Smooth muscle cell of the brain vasculature (primary cell): ENCODE data around the gene NCKAP5.

Experiments
- DNase-seq: peaks from one replicate; pipeline ENCODE4 v3.0.0-alpha.2; 2012; ENCODE audit warnings: low read depth, low spot score

NCKAP5 gene

DNA sequence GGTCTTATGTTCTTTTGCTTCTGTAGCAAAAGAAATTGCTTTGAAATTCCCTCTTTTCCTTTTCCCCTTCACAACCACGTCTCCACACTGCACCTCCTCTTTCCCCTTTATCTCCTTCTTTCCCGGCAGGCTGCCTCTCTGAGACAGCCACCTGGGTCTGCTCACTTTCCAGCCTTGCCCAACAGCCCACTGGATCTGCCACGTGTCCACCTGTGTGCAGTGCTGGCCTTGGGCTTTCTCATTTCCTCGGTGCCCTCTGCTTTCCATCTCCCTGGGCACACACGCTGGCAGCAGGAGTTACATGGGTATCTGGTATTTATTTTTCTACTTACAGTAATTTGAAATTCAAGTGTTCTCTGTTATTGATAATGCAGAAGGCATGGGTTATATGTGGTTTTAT lies 684.8 kb downstream of the NCKAP5 start:
- DNase-seq, result no peak

DNA sequence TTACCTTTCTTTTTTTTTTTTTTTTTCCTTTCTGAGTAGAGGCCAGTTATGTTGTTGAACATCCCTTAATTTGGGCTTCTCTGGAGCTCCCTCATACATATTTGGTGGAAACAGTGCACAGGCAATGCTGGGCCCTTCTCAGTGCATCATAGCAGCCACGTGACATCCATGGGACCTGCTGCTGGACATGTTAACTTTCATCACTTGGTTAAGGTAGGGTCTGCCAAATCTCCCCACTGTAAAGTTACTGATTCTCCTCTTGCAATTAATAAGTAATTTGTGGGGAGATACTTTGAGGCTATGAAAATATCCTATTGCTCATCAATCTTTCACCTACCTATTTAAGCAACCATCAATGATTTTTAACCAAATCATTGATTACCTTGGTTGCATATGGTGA lies 686.7 kb downstream of the NCKAP5 start:
- no peak for DNase-seq

DNA sequence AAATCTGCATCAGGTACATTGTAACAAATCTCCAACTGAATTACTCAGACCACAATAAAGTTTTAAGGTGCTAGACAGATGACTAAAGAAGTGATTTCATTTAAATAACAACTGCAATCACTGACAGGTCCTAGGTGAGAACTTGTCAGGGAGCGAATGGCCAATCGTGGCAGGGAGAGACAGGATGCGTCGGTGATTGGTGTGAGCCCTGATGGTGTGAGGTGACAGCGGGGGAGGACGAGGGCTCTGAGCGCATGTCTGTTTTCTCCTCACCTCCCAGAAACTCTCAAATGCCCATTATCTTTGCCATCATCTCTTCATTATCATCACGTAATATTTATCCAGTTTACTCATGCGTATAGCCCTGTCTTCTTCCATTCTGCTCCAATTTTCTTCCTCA lies 690.3 kb downstream of the NCKAP5 start:
- no peak for DNase-seq

DNA sequence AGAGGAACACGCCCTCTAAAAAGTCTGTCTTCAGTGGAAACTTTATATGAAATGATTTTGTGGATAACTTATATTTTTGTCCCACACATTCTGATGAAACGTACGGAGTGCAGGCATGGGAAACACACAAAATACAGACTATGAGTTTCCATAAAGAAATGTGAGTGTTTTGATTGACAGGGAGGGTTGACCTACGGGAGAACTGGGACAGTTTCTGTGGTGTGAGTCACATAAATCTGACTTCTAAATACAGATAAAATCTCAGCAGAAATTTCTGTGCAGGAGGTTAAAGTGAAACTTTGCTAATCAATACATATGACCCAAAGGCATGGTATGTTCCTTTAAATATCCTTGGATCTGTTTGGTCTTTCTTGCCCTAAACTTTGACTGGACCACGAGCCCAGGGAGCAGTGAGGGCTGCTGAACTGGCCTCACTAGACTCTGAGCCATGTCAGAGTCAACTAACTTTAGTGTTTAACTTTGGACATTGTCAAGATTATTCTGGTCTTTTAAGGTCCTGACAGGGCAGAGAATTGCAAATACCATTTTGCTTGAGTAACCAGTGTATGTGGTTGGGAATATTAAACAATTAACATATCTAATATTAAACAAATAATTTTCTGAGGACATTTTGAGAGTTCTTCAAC lies 691.4 kb downstream of the NCKAP5 start:
- no peak for DNase-seq

DNA sequence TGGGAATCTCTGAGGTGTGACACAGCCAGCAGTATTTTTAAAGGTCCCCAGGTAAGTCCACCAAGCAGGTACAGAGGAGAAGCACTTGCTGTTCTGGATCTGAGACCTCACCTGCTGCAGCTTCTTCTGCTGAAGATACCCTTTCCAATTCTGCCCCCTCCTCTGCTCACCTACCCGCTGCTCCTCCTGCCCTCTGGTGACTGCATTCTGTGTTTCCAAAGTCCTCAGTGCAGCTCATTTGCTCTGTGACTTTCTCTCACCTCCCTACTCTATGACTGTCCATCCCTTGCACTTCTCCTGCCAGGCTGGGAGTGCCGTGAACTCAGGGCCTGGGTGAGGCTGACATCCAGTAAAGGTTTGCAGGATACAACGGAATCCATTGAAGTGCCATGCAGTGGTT lies 693.1 kb downstream of the NCKAP5 start:
- no peak for DNase-seq

DNA sequence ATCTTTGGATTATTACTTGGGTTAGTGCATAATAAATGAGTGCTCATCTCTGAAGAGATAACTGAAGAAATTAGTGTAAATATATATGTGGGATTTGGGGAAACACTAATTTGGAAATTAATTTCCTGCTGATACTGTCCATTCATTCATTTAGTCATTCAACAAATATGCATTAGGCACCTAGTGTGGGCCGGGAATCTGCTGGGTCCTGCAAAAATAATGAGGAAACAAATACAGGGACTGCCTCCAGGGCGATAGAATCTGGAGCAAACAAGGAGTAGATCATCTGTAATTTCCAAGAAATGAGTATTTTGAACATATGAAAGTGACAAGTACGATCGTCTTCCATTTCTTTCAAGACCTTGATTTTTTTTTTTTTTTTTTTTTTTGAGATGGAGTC lies 694.5 kb downstream of the NCKAP5 start:
- no peak for DNase-seq

DNA sequence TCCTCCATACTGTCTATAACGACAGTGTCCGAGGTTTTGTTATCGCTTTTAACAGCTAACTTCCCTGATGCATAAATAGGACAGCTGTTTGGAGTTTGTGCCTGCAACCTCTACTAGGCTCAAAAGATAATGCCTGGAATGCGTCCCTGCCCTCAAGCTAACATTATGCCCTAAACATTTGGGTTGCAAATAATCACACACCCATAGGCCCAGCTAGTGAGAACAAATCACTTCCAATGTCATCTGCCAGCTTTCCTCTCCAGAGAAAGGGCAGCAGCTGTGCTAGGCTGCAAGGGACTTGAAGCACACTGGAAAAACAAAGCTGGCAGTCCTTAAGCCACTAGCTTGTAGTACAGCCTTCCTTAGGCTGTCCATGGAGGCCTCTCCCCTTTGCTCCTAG lies 696.4 kb downstream of the NCKAP5 start:
- DNase-seq, result no peak

DNA sequence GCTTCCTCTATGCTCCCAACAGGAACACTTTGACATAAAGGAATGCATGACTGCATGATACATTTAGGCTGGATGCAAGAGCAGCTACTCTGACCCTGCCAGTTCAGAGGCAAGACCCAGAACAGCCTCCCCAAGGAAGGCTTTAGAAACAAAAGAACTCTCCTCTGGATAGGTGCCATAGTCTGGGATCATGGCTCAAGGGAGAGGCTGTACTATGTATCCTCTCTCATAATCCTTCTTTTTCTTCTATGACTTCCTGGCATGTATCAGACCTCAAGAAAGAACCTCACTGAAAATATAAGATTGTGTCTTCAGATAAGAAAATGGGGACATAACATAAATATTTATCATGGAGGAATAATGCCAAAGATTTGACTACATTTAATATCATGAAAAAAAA lies 704.3 kb downstream of the NCKAP5 start:
- no peak for DNase-seq

DNA sequence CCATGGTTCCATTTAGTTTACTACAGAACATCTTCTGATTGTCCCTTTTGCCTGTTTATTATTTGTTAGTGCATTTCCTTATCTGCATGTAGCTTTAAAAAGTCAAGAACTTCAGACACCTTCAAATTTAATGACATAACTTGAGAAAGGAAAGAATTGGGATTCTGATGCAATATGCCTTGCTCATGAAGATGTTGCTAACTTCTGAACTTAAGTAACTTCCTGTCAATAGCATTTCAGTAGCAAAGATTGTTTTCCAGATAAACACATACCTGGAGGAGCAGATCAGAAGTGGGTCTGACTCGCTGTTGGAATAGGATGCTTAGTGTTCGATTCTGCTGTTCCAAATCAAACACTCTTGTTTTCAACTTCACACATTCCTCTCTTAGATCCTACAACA lies 708.0 kb downstream of the NCKAP5 start:
- DNase-seq, result no peak

DNA sequence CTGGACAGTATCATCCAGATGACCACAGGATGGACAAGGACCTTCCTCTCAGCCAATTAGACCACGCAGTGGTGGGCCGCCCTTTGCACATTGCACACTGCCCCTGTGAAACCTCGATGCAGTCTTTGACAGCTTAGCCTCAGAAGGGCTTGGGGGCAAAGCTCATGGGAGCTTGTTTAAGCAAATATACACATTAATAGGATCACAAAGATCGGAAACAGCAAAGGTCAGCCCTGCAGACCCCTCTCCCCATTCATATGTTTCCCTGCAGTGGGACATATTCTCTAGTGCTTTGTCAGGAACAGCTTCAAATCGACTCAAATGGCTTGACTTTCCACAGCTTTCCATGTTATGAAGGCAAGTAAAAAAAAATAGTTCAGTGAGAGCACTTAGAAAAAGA lies 708.7 kb downstream of the NCKAP5 start:
- no peak for DNase-seq

DNA sequence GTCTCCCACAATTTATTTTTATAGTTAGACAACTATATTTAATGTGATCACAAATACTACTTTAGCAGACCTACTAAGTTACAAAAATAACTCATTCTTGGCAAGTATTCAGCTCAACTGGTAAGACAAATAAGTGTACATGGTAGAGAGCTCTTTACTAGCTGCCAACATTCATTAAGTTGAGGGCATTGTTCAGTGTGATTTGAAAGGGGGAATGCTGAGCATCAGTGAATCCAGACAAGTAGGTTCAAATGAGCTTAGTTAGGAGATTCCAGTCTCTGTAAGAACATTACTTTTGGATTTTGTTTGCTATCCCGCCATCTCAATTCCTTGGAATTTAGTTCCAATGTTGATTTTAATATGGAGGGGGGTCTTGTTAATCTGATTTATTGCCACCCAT lies 710.9 kb downstream of the NCKAP5 start:
- DNase-seq, result no peak

DNA sequence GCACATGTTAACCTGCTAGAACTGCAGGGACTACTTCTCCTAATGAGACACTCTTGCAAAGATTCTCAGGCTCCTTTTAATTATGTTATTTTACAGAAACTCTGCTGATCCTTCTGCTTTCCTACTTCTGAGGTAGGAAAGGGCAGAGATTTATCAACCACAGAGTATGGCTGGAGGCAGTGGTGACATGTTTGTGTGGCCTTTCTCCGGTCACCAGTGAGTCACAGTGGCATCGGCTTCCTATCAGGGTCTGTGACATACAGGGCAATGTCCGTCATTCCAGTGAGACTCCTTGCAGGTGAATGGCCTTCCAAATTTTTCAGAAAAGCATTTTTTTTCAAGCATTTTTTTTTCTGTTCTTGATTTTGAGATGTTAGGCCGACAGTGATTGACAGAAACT lies 717.6 kb downstream of the NCKAP5 start:
- DNase-seq, result no peak

DNA sequence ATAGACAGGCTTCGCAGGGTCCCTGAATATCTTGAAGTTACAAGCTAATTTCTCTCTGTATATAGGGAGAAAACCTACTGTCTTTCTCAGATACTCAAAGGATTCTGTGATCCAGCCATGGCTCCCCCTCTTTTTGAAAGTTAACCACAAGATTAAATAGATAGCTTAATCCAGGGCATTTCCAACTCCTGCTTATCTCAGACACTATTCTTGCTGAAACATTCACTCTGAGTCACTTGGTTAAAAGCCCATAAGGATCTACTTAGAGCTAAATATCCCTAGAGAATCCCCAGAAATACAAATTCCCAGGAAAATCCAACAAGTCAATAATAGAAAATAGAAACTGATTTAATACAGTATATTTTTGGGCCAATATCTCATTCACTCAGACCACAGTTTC lies 719.1 kb downstream of the NCKAP5 start:
- no peak for DNase-seq

DNA sequence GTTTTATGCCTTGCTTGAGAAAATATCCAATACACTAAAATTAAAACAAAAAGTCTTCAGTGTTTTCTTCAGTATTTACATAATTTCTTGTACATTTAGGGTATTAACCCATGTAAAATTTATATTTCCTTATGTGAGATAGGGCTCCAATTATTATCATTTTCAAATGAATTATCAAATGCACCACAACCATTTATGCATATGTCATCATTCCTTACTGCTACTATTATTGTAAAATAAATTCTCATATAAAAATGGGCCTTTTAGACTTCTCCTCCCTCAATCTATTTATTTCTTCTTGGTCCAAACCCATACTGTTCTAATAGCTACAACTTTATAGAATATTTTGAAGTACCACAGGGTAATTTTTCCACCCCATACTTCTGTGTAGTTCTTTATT lies 722.9 kb downstream of the NCKAP5 start:
- DNase-seq, result no peak

DNA sequence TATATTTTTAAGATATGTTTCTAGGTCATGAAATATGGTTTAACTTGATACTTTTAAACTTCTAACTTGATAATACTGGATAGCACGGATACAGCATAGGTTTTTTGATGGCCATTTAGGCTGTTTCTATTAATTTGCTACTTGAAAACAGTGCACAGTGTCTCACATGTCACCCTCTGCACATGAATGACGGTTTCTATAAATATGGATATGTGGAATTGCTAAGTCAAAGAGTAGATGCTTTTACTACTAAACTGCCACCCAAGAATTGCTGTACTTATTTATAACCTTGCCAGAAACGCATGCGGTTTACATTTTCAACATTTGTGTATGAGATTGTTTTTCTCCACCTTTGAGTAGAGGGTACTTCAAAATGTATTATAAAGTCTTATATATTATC lies 723.7 kb downstream of the NCKAP5 start:
- no peak for DNase-seq

DNA sequence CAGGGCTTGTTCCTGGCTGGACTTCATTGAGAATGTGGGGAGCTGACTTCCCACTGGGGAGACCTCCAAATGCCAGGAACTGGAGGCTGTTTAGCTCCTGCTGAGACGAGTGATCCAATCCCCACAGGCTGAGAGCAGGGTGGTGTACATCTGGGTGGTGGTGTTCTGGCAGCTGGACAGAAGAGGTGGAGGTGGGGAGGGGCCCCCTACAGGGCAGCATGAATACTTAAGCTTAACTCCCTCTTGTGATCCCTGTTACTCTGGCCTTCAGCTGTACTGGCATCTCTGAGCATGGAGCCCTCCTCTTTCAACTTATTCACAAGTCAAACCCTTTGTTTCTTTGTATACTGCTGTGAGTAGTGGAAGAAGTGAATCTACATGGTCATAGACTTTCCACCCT lies 730.5 kb downstream of the NCKAP5 start:
- no peak for DNase-seq

DNA sequence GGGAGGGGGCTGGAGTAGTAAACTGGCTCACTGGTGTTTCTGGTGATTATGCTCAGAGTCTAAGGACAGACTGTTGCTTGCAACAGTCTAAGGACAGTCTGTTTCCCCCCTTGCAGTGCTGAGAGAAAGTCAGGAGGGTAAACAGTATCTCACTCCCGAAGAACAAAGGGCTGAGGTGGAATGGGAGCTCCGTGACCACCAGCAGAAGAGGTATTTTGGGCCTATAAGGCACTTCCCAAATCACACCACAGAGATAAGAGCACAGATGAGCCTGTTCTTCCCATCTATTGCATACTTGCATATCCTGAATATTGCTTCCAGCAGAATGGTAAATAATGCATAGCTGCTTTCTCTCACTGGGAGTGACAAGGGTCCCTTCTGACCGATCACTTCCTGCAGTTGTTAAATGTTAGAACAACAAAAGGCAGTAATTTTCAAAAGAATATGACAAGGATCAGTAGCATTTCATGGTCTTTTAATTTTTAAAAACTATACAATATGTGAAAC lies 737.9 kb downstream of the NCKAP5 start:
- DNase-seq, result no peak

DNA sequence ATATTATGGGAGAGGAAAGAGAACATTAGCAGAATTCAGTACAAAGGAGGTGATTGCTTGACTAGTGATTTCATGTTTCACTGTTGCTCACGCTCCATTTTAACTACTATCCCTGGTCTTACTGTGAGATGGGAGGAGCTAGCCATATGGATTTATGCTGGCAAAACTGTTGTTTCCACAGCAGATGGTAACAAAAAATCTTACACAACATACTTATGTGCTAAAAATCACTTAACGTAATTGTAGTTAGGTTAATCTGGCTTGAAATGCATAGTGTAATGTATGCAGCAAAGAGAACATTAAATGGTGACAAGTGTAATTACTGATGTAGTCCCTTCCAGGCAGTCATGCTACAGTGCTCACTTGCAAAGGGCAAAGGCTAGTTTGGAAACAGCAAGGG lies 742.7 kb downstream of the NCKAP5 start:
- no peak for DNase-seq

DNA sequence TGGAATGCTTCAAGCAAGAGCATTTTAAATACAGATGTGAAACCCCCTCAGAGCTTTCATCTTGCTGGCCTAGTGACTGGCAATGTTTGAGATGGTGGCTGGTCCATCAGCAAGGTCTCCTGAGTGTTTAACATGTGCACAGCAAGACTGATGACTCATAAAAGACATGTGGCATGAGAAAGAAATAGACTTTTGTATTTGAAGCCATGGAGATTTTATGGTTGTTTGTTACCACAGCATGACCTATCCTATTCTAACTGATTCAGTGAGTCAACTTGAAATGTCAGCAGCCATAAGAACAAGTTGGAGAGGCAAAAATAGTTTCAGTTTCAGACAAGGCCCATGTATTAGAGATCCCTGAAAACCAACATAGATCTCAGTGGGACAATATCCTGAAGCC lies 743.5 kb downstream of the NCKAP5 start:
- no peak for DNase-seq

DNA sequence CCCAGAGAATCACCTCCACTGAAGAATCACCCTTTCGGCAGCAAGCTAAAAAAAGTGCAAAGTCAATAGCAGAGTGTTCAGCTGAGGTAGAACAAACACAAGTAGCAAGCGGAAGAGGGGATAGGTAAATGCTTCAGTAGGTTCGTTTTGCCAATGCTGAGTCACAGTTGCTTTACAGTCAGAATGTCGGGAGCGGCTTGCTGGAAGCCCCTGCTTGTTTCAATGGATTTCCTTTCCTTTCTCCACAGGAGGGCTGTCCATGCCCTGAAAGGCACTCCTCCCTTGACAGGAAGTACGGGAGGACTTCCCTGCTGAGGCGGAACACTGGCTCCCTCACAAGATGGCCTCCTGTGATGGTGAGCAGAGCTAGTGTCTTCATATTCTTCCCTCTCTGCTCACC lies 752.0 kb downstream of the NCKAP5 start:
- no peak for DNase-seq

DNA sequence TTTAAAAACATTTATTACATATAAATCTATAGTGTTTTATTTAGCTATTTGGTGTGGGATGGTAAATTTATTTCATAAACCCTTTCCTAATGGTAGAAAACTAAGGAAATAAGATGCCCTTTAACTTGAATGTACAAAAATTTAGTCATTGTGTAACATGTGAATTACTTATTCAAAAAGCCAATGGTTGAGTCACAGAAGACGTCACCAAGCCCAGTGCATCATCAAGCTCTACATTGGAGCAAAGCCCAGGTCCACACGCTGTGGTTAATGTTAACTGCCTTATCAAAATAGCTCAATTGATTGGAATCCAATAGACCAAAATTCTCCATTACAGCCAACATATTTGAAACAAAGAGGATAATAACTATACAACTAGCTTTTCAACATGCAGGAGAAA lies 752.7 kb downstream of the NCKAP5 start:
- DNase-seq, result no peak

DNA sequence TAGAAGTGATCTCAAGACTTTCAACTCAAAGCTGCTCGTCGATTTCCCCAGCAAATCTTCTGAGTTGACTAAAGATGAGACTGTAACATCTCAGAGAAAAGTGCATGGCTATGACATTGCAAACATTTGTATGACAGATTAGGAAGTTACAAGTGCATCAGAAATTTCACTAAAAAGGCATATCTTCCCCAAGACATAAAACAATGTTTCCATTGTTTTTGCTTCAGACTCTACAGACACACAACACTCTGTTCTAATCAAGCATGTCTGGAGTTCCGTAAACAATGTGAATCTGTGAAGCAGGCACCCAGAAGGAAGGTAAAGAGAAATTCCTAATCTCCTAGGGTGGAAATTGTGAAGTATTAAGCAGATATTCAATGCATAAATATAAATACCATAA lies 753.6 kb downstream of the NCKAP5 start:
- no peak for DNase-seq

DNA sequence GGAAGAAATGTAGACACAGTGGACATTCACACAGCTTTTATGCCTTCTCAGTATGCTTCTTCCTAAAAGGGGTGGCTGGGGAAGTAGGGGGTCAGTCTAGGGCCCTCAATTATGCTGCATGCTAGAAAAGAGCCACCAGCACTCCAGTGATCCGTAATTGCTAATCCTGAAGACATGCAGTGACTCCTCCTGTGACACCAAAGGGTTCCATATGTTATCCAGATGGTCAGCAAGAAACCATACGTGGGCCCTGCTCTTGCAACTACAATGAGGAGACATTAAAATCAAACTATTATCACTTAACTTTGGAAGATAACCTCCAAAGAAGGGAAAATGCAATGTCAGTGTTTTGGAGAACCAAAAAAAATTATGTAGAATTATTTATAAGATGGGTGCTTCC lies 754.8 kb downstream of the NCKAP5 start:
- no peak for DNase-seq
